Measurements from ENCODE around the gene CHN1.

Gene CHN1

GRCh38 chr2:175004980-175005732 lies at the start of gene CHN1:
Gene CHN1 (minus strand): TSS chr2:175005381. CDS start chr2:175004912, 469 bp downstream.
- DNase-seq = peak; percentile 12

DNA sequence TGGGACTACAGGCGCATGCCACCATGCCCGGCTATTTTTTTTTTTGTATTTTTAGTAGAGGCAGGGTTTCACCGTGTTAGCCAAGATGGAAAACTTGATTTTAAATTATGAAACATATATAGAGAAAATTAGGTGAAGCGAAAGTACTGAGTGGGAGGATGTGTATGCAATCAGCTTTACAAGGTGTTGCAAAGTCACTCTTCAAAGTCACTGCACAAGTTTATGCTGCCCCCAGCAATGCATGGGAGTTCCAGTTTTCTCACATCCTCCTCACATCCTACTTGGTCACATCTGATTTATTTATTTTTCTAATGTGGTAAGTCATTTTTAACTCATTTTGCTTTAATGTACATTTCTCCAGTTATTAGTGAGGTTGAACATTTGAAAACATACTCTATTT lies 49.2 kb upstream of the CHN1 start:
- no peak for DNase-seq

- no peak for DNase-seq
Measured at GRCh38 chr2:175049661-175050060, 44.5 kb upstream of the CHN1 start.

DNA sequence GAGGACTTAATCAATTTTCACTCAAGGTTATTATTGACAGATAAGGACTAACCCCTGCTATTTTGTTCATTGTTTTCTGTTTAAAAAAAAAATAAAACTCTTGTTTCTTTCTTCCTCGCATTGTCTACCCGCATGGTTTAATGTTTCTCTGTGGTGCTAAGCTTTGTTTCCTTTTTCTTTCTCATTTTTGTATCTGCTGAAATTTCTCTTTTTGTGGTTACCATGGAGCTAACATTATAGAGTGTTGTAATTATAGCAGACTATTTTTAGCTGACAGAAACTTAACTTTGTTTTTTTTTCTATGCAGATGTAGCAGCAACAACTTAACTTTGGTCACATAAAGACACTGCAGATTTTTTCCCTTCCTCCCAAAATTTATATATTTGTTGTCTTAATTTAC lies 43.1 kb upstream of the CHN1 start:
- no peak for DNase-seq

DNA sequence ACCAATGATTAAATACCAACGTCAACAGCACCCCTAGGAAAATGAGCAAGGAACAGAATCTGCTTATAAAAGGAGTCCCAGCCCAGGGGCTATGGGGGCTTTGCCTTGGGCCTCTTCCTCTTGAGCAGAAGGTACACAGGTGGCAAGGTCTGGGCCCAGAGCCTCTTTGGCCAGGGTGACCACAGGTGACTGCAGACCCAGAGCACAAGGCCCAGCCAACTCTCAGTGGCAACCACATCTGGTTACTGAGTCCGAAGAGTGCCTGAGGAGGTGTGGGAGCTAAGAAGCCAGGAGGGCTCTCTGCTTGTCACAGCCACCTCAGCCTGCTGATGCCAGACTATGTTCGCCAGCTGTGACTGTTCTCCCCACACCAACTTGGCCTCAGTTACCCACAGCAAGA lies 34.3 kb upstream of the CHN1 start:
- no peak for DNase-seq

DNA sequence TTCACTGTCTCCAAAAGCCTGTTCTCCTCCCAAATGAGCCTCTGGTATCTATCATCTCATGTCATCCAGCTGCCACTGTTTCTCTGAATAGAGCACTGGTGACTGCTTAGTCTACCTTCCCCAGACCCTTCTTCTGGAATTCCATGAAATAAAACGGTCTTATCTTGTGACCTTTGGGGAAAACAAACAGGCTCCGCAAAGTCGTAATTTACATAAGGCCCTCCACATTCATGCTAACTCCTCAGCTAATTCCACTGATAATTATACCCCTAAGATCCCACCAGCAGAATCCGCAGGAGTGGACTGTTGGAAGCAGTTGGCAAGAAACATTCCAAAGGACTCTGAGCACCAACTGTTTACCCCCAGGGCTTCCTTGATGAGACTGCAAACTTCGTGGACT lies 33.9 kb upstream of the CHN1 start:
- no peak for DNase-seq

DNA sequence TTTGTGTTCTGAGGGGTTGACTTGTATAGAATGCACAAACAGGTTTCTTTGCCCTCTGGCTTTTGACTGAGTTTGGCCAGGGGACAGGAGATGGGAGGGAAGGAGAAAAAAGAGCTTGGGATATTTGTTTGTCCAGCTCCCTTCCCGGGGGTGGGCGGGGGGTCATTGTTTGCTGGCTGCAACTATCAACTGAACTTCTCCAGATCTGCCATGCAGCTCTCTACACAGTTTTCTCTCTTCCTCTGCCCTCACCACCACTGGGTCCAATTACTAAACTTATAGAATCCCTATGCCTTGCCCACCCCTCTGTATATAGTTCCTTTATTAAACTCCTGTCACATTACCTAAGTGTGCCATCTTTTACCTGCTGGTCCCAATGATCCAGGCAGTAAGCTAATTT lies 32.8 kb upstream of the CHN1 start:
- no peak for DNase-seq

- no peak for DNase-seq
Measured at GRCh38 chr2:175036582-175037018, 31.4 kb upstream of the CHN1 start.

DNA sequence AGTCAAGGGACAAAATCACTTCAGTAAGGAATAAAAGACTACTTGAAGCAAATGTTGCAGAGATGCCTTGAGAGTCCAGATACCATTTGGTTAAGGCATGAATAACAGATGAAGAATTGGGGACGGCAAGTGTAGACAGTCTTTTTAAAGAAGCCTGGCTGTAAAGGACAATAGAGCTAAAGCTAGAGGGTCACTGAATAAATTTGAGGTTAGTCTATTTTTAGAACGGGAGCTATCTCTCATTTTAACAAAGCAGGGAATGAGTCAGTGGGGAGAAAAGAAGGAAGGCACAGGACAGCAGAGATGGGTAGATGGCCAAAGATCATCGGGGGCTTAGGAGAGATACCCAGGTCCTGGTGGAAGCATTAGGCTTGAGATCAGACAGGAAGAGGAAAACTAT lies 30.6 kb upstream of the CHN1 start:
- no peak for DNase-seq

DNA sequence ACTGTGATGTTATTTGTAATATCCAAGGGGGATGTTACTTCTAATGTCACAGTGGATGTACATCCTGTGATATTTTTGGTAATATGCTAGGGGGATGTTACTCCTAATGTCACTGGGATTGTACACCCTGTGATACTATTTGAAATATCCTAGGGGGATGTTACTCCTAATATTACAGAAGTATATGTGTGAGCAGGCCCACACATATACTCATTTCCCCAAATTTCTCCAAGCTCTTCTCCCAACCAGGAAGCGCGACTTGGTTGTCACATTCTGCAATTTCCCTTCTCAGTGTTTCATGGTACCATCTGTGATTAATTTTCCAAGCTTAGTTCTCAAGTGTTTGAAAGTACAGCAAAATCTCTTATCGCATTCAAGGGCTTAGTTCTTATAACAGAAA lies 29.5 kb upstream of the CHN1 start:
- no peak for DNase-seq

DNA sequence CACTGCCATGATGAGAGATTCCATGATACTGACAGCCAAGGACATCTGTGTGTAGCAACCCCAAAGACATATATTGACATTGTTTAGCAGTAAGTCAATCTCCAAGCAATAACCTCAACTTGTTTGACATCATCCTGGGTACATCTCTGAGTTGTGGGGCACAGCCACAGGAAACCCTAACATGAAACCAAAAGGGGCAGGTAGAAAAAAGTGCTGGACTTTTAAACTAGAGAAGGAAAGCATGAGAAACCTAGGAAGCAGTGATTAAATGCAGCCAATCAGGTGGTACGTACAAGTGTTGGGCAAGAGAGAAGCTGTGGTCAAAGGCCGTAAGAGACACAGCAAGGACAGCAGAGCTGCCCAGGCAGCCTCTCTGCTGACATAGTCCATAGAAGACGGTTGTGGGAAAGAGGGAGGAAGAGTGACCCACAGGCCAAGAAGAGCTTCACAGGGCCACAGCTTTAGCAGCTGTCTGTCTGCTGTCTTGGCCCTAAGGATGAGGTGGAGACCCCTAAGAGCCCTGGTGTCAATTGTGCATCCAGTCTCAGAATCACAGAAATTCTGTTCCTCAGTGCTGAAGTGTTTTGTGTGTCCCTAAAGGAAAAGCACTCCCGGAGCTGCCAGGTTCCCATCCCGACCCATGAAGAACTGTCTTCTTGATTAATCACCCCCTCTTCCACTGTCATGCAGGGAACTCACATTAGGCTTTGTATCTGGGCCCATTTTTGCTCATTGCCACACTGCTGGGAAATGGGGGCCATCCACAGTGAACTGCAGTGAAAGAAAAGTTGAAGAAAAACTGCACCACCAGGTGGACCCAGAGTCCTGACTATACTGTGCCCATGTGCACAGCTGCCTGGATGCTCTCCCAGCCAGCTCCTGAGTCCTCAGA lies 25.4 kb upstream of the CHN1 start:
- DNase-seq = no peak

DNA sequence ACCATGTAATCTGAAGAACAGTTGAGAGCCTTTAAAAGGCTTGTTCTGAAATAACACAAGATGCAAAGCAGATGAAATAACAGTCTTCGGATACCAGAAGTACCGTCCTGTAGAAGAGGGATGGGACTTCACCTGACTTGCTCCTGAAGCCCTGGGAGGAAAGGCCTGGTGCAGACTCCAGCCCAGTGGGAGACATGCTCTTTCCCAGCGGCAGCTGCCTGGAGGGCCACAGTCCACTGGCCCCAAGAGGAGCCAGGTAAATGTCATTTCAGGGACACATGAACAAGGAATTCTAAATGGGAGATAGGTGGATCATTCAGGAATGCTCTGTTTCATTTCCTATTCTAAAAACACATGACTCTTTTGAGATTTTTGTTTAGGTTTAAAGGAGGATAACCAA lies 22.6 kb upstream of the CHN1 start:
- DNase-seq = no peak

GRCh38 chr2:175026385-175026784 lies 21.2 kb upstream of the CHN1 start:
- no peak for DNase-seq

GRCh38 chr2:175025946-175026345 lies 20.8 kb upstream of the CHN1 start:
- no peak for DNase-seq

GRCh38 chr2:175025233-175025632 lies 20.1 kb upstream of the CHN1 start:
- DNase-seq = no peak

DNA sequence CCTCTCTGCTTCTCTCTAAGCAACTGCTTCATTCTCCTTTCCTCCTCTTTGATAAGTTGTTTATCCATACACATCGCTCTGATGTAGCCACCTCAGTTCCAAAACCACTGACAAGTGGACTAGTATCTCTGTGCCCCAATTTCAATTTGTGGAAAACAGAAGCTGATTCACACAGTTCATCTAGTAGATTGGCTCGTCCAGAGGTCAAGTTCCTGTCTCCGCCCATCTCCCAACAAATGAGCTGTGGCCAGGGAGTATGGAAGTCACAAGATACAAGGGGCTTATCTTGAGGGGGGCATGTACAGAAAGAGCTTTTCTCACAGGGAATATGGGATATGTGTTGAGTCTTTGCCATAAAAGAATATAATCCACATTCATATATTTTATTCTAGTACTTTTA lies 17.7 kb upstream of the CHN1 start:
- no peak for DNase-seq

DNA sequence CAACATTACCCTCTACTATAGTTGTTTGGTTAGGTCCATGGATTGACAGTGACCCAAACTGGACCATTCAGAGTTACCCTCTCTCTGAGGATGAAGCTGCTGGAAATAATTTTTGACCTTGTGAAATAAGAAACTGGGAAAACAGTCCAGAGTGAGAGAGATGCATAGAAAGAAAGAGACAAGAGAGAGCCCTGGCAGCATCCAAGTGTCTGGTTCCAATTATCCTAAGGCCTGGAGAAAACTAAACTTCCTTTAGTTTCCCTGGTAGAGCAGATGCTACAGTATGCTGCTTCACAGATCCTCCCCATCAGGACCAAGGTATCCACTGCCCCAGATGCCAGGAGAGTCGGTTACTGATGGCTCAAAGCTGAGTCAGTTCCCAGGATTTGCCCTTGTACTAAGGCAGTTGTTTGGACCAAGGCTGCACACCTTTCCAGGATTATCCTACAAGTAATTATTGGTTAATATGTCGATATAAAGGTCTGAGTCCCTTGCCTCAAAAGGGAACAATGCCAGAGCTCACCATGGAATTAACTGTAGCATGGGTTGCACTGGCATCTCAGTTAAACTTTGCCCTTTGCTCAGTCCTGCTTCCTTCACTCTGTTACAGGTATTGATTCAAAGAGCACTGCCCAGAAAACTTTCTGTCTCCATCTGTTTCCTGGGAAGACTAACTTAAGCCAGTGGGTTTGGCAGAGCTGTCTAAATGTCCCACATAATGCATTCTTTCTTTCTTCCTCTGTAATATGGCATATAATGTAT lies 14.6 kb upstream of the CHN1 start:
- DNase-seq = no peak

- DNase-seq = no peak
Measured at GRCh38 chr2:175017618-175018414, 12.6 kb upstream of the CHN1 start.

DNA sequence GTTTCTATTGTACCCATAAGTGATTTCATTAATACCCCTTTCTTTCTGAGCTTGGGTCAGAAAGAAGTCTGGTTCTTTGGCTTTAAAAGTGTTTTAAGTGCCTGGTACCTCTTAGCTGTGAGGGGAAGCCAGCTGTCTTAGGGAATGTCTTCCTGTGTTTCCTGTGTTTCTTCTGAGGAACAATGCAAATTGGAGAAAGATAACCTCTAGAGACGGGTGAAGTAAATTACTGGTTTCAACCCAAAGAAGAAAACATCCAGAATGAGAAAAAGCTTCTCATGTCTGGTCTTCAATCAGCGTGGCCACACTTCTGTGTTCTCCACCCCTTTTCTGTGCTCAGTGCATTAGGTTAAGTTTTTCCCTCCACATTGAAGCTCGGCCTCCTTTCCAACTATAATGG lies 10.2 kb upstream of the CHN1 start:
- no peak for DNase-seq

DNA sequence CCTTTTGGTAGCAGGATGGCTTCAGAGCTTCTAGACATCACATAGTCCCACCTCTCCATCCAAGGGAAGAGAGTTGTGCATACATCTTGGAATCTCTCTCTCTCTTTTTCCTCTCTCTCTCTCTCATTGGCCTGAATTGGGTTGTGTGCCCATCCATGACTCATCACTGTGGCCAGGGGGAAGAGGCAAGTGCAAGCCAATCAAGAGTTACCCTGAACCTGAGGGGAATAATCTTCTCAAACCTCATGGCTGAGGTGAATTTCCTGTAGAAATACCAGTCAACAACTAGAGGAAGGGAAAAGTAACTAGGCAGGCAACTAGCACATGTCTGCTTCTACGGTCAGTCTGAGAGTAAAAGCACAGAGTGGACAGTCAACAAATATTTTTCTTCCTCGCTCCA lies 7.3 kb upstream of the CHN1 start:
- no peak for DNase-seq

GRCh38 chr2:175011505-175011904 lies 6.3 kb upstream of the CHN1 start:
- no peak for DNase-seq

DNA sequence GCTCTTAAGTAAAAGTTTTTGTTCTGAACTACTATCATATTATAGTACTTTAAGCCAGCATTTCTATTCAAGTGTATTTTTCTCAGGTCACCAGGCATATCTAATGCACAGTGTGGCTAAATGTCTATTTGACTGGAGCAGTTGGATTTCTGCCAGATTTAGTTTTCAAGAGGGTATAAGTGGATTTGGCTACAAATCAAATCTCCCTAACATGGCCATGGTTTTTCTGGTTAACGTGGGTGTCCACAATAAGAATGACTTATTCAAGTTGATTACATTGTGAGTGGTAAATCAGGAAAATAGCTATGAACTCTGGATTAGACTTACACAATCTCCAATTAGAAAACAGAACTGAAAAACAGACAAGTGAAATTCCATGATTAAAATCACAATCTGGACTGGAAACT lies 5.7 kb upstream of the CHN1 start:
- no peak for DNase-seq

Data from GOT3 (cell line).